Activated T-cell treated with anti-CD3 and anti-CD28 coated beads for 48 hours (primary cell): Measurements from ENCODE around the gene KBTBD12.

Source experiments
- DNase-seq: peaks from one replicate; pipeline ENCODE4 v3.0.0-alpha.2; 2020; ENCODE audit warnings: low read depth

KBTBD12 gene

DNA sequence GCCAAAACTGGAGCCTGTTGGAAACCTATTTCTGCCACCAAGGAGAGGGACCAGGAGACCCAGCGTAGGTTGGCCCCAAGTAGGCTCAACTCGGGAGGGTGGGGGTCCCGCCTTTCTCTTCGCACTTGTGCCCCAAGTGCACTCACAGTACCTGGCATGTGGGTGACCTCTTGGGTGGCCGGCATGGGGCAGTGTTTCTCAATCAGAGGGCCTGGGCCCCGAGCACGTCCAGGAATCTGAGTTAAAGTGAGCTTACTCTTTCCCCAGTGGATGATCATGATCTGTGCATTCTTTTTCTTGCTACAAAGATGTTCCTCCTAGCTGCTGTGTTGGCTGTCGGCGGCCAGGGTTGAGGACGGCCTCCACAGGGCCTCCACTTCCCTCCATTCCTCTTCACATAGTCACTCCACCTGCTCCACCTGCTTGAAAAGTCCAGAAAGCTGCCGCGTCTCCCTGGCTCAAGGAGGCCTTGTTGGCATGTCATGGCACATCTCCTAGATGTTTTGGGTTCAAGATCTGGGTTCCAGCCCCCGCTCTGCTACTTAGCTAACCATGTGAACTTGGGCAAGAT, 70.7 kb downstream of the KBTBD12 start:
- DNase-seq = no peak

DNA sequence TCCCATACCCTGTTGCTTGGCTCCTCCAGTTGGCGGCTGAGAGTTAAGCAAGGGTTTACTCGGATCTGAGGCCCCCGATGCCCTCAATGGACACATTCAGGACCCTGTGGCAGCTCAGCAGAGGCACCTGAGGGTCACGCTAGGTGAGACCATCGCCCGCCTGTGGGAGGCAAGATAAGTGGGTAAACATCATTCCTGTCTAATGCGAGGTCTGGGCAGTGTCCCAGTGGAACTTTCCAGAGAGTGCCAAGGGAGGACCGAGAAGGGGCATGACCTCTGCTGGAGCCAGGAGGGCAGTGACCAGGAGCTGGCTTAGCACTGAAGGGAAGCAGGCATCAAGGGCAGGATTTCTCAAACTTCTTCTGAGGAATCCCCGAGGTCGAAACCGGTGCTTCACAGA, 71.8 kb downstream of the KBTBD12 start:
- DNase-seq = no peak

DNA sequence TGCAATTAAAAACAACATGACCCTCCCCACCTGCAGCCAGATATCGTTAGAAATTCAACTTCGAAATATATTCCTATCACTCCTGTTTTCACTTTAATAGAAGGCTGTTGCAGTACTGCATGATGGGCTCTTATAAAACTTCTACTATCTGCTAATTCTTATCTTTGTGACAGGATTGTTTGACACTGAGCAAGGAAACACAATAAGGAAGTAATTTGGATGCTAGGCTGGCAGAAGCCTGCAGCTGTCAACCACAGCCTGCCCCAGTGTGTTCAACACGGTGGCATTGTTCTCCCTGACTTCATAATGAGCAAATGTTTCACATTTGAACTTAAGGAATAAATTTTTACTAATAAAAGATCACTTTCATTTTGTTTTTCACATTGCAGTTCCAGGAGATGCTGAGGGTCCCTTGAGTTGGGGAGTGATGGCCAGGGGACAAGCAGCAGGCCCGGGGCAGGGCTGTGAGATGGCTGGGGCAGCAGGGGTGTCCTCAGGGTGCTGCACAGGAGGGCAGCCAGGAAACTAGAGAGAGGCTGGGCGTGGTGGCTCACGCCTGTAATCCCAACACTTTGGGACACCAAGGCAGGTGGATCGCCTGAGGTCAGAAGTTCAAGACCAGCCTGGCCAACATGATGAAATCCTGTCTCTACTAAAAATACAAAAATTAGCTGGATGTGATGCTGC, 72.4 kb downstream of the KBTBD12 start:
- DNase-seq = no peak

DNA sequence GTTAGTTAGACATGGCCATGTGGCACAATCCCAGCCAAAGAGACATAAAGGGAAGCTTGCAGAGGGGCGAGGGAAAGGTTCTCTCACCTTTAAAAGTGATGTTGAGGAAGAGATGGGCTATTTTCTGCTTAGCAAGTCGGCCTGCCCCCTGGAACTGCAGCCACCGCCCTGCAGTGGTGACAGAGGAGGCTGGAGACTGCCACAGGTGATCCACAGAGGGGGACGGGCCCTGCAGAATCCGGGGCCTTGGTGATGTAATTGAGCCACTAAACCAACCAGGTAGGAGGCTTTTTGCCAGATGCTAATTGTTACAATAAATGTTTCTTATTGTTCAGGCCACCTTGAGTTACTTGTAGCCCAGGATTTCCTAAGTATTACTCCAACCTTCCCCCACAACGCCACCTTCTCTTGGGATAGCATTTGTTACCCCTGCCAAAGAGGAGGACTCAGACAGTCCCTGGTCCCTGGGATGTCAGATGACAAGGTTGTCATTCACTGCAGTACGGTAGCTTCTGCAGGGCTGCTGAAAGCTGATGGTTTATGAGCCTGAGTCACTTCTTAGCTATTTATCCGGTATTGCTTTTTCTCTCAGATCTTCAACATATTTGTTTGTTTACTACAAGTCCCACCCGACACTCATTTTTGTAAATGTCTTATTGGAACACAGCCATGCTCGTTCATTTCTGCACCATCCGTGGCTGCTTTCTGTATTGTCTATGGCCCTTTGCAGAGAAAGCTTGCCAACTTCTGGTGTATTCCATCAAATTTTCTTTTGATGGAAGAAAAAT, 73.9 kb downstream of the KBTBD12 start:
- DNase-seq = no peak

DNA sequence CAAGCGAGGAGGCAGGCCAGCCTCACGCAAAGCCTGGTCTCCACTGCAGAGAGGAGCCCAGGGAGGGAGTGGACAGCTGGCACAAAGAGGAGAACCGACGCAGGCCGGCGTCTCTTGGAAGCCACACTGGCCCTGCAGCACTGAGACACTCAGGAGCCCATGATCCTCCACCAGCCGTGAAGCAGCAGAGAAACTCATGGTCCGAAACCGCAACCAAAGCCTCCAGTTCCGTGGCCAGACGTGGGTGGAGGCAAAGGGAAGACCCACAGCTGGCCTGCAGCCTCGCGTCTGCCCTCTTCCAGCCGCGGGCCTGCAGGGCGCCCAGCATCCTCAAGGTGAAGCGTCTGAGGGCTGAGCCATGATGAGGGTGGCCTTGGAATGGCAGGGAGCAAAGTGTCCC, 75.0 kb downstream of the KBTBD12 start:
- no peak for DNase-seq

DNA sequence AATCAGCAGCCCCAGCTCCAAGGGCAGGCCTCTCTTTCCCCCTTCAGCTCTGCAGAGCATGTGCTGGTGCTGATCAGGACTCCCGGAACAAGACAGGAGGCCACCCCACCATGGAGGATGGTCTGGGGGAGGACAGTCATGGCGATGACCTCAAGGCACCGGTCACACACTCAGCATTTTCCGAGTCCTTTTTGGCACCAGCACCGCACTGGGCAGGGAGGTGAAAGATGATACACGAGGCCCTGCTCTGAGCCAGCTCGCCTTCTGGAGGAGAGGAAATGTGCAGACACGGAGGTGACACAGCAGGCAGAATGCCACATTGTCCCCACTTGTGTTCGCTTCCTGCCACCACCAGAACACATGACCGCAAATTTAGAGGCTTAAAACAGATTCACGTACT, 75.4 kb downstream of the KBTBD12 start:
- no peak for DNase-seq

DNA sequence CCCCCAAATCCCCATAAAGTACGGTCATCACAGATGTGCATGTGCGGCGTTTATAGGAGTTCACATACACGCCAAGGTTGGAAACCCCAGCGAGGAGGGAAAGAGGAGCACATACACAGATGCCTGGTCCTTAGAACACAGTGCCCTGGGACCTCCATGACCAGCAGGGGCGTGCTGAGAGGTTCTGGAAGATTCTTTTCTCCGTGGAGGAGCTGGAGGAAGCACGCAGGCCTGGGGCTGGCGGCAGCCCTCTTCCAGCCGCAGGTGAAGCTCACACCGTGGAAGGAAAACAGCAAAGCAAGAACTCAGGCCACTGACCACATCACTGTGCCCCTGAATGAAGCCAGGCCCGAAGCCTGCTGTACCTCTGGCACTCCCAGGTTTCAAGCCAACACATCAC, 76.2 kb downstream of the KBTBD12 start:
- DNase-seq = no peak

DNA sequence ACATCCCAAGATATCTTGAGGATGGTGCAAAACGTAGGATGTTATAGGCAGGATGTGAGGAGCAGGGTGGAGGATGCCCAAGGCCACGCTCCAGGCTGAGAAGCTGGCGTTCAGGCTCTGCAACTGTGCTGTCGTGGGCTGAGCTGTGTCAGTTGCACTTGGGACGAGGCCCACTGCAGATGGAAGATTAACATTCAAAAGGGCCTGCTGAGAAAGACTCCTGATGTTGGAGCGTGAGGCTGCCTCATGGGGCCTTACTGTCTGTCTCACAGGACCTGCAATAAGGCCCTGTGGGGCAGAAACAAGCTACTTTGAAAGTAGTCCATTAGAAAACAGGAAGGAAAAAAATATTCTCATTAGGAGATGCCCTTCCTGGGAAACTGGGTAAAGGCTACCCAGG, 76.6 kb downstream of the KBTBD12 start:
- no peak for DNase-seq

DNA sequence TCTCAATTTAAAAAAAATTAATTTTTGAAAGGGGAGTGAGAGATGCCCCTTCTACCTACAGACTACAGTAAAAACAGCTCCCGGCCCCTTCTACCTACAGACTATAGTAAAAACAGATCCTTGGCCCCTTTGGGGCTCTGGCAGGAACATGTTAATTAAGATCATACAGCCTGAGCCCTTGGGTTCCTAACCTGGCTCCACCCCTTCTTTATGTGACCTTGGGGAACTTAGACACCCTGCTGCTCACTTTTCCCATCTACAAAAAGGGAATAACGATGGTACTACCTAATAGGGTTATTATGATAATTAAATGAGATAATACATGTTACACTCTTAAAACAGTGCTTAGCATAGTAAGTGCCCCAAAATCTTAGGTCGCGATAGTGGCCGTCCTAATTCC, 77.1 kb downstream of the KBTBD12 start:
- no peak for DNase-seq

DNA sequence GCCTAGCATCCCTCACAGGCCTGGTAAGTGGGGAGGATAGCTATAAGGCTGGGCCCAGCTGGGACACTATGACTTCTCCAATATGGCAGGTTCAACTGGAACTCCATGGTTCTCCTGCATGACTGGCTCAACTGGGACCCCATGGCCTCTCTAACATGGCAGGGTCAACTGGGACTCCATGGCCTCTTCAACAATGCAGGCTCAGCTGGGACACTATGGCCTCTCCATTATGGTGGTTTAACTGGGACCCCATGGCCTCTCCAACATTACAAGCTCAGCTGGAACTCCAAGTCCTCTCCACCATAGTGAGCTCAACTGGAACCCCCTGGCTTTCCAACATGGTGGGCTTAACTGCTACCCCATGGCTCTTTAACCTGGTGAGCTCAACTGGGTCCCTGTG, 79.0 kb downstream of the KBTBD12 start:
- DNase-seq = no peak

DNA sequence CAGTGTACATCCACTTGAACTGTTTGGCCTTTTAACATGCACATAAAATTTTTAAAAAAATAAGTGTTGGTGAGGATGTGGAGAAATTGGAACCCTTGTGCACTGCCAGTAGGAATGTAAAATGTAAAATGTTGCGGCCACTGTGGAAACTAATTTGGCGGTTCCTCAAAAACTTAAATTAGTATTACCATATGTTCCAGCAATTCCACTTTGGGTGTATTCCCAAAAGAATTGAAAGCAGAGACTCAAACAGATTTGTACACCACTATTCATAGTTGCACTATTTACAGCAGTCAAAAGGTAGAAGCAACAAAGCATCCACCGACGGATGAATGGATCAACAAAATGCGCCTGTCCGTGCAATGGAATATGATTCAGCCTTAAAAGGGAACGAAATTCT, 82.0 kb downstream of the KBTBD12 start:
- DNase-seq = no peak

DNA sequence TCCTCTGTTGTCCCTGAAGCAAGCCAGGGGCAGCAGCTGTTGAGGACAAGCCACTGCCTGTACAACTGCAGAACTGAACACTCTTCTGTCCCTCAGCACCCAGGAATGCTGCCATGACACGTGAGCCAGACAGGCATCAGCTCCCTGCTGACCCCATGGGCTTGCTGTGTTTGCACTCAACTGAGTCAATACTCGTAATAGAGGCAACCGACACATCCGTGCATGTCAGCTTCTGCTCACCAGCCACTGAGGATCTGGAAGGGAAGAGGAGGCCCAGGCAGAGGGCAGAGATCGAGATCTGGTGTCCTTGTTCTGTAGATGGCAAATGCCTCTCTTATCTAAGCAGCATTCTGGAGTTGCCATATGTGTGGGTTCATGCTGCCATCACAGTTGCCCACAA, 82.9 kb downstream of the KBTBD12 start:
- no peak for DNase-seq

DNA sequence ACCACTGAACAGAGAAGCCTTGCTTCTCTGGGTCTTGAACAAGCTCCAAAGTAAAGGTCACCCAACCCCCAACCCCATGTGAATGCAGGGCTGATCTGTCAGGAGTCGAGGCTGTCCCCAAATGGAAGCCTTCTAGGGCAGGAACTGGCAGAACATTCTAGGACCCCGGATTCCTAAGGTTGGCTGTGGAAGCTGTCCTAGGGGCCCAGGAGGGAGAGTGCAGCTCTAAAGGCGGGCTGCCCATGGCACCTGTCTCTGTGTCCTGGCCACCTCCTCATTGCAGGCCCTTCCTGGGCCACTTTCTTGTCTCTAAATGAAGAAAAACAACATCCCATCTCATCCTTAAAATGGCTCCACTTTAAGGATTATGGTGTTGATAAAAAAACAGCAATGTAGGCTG, 83.6 kb downstream of the KBTBD12 start:
- DNase-seq = no peak

DNA sequence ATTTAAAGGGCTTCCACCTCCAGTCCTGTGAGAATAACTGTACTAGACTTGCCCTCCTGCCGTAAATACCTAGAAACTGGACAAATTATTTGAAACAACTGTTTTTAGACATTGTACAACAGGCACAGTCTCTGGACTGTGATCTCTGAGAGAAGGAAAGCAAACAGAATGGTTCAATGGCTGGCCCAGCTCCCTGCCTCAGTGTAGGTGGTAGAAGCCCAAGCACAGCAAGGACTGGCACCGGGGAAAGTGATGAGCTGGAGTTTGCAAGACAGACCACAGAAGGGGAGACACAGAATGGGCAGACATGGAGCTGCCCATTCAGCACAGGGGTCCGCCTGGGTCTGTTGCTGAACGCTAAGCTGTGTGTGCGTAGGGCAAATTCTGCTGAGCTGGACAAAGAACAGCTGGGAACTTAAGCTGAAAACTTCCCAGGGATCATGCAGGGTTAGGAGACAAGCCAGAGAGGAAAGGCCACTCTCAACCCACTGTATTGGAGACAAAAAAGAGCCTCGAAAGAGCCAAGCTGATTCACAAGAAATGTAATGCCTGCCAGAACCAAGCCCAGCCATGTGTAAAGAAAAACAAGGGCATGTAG, 84.6 kb downstream of the KBTBD12 start:
- DNase-seq = no peak

DNA sequence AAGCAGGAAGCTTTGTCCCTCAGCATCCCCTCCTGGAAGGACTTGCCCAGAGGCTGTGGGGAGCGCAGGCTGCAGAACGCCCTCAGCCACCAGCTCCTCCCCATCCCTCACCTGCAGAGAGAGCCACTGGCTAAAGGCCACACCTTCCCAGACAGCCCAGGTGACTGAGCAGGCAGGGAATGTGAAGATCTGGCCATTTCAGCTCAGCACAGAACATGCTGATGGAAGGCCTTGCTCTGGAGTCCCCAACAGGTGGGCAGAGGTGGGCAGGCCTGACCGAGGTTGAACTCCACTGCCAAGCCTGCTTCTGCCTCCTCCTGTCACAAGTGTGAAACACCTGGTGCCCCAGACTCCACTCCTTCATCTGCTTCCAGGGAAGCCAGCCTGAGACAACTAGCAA, 86.5 kb downstream of the KBTBD12 start:
- no peak for DNase-seq

DNA sequence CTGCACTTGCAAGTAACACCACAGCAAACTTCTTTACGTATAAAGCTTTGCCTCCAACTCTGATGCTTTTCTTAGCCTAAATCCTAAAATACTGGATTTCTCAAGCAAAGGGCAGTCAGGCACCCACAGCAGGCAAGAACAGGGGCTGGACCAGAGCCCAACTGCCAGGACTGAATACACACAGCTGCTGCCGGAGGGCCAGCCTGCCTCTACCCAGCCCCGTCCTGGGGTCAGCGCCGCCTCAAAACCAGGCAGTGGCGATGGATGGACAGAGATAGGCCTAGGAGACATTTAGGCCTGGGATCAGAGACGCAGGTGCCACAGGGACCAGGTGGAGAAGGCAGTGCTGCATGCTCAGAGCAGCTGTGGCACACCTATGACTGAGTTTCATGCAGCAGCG, 89.6 kb downstream of the KBTBD12 start:
- DNase-seq = no peak

DNA sequence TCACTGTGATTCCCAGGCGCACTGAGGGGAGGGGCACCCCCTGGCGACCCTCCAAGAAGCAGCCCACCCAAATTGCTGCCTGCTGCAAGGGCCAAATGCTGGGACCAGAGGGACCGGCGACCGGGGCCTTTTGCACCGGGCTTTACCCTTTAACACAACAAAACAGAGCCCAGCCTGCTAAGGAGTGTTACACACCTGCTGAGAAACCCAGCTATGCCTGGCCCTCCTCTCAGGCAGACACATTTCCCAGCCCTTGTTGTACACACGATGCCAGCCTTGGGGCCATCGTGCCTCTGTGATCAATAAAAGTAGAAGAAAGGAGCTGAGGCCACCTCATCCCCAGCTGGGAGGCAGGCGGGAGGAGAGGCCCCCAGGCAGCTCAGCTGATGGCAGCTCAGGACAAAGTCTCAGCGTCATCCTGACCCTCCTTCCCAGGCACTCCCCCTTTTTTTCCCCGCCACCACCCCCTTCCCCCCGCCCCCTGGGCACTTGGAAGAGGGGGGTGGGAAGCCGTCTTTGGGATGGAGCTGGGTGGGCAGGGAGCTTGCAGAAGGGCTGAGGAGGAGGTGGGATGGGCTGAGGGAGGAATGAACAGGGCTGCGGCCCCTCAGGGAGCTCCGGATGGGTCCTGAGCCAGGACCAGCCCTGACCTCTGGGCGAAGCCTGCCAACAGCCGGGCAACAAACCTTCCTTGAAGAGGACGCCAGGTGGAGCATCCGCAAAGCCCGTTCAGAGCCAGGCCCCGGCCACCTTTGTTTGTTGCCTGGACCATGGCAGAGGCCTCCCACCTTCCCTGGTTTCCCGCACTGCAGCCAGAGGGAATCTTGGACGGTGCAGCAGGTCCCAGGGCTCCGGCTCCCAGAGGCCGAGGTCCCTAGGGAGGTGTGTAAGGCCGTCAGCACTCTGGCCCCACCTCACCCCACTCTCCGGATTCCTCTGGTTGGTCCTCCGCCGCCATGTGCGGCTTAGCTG, 91.3 kb downstream of the KBTBD12 start:
- DNase-seq = no peak

DNA sequence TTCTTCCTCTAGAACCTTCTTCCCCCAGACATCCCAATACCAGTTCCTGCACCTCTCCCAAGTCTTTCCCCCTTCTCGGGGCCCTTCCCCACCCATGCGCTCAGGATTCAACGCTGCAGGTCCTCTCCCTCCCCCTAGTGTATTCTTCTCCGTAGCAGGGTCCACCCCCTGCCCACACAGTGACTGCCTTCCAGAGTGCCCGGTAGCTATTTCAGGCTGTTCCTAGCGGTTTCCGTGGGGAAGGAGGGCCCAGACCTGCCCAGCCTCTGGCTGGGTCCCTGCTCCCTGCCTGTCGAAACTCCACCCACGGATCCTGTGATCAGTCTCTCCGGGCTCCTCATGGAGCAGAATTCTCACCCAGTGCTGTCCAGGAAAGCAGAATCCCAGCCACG, 92.0 kb downstream of the KBTBD12 start:
- DNase-seq = no peak

DNA sequence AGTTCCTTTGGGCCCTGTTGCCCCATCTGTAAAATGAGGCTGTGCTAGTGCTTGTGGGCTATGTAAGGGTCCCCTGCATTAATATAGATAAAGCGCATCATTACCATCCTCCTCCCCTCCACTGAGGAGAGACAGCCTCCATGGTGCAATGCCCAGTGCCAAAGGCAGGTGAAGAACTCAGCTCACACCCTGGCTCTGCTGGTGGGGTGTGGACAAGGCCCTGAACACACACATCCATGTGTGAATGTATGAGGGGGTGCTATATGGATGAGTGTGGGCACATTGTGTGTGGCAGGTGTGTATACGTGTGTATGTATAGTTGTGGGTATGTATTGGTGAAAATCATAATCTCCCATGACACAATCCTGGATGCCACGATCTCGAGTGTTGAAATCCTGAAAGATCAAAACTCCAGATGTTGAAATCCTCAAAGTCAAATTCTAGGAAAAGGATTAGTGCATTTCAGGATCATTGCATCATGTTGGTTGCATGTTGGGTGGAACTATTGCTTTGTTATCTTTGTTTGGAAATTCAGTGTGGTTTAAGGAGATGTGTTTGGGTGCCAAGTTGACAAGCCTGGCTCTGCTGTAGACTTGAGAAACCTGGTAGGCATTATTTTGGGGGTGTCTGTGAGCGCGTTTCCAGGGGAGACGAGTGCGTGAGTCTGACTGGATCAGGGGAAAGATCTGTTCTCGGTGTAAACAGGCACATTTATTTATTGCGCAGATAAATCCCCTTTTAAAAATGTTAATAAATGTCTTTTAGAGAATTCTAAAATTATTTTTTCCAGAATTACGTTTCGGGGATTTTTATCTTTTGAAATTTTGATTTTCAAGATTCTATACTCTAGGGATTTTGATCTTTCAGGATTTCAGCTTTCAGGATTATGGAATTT, 95.2 kb downstream of the KBTBD12 start:
- no peak for DNase-seq

DNA sequence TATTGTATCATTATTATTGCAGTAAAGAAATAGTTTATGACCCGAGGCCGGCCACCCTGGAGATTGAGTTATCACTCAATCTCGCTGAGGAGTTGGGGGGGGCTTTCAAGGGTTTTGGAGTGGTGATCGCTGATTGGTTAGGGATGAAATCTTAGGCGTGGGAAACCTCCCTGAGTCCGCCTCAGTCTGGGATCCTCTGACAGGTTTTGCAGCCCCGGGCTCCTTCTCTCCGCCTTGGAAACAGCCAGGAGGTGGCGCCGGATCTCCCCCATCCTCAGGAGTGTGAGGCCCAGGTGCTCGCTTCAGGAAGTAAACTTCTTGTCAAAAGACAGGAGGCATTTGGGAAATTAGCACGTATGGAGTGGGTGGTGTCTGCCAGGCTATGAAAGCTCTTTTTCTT, 96.1 kb downstream of the KBTBD12 start:
- no peak for DNase-seq

DNA sequence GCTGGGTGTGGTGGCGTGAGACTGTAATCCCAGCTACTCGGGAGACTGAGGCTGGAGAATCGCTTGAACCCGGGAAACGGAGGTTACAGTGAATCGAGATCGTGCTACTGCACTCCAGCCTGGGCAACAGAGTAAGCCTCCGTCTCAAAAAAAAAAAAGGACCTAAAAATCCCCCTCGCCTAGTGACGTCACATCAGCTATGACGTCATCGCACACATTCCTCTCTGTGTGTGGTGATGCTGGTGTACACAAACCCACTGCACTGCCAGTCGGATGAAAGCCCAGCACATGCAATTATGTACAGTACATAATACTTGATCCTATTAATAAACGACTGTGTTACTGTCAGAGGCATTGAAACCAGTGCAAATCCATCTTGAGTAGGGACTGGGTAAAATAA, 97.0 kb downstream of the KBTBD12 start:
- no peak for DNase-seq
